ENCODE measurements around the gene EFCAB14. TPM values are rescaled to one million over a fixed set of nuclear protein-coding genes. Genes with fewer than 3 reads are reported as not detected.

Gene EFCAB14
- total RNA-seq, result 60.5 to 64.5 TPM (median 61.2 TPM) in 3 replicates

DNA sequence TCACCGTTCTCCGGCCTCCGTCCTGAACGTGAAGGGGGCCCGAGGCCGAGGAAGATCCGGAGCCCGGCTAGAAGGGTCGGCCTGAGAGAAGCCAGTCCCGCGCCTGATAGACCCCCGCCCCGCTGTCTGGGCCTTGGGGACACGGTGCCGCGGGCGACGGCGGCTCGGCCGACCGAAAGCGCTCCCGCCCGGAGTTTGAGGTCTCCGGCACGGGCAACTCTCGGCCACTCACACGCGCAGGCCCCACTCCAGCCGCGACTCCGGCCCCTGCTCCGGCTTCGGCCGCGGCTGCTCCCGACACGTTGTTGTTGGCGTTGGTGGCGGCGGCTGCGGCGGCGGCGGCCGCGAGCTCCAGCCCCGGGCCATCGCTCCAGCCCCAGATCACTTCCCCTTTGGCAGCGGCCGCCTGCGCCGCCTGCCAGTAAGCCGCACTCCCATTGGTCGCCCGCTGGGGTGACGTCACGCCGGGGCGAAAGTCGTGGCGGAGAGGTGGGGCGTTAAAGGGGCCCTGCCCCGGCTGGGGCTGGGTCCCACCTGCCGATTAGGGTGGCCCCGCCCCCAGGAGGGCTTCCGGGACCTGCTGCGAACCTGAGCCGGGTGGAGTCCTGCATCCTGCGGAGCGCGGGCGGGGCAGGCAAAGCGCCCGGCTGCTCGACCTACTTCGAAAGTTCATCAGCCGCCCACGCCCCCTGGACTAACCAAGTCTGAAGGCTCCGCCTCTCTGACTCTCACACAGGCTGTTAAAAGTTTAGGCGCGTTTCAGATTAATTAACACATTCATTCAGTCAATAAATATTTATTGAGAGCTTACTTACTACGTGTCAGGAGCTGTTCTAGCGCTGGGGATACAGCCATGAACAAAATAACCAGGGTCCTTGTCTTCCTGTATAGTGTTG, at the start of gene EFCAB14:
TSS of gene EFCAB14 (minus strand) at position 388 of the 896 bp plus-strand sequence. CDS start 1,027 bp downstream, outside the sequence.
- no peak for TF ChIP-seq CTCF (IDR thresholded peaks at IDR 0.05; ENCODE audit: unreplicated experiment)
- H3K4me1 Mint-ChIP-seq, result peaks cover 40% of the 10 kb centered on the region

GRCh38 chr1:46768445-46768844, 49.5 kb upstream of the EFCAB14 start:
- H3K36me3 Mint-ChIP-seq, result peaks cover 3% of the 10 kb centered on the region
- no peak for DNase-seq (ENCODE audit: low spot score in 2 of 2, unreplicated experiment in 2 of 2)
- H3K27ac Mint-ChIP-seq, result no peak overlapping the region
- peaks cover 44% of the 10 kb centered on the region for H3K9me3 Mint-ChIP-seq
- peaks cover 10% of the 10 kb centered on the region for H3K27me3 Mint-ChIP-seq (ENCODE audit: low read depth)
- H3K4me3 Mint-ChIP-seq, result no peak overlapping the region
- no peaks in the 10 kb centered on the region for H3K4me1 Mint-ChIP-seq
- TF ChIP-seq CTCF (IDR thresholded peaks at IDR 0.05; ENCODE audit: unreplicated experiment), result no peak

More for the DNA sequence above, at the start of gene EFCAB14:
- H3K4me3 Mint-ChIP-seq, result peak within 1 kb of the TSS; percentile 83
- H3K27ac Mint-ChIP-seq, result peak within 1 kb of the TSS; percentile 89
- no peaks in the 10 kb centered on the region for H3K9me3 Mint-ChIP-seq
- peaks cover 8% of the 10 kb centered on the region for H3K27me3 Mint-ChIP-seq (ENCODE audit: low read depth)
- peaks cover 5% of the 10 kb centered on the region for H3K36me3 Mint-ChIP-seq
- DNase-seq (ENCODE audit: low spot score in 2 of 2, unreplicated experiment in 2 of 2), result peak; percentile 94 to 99

DNA sequence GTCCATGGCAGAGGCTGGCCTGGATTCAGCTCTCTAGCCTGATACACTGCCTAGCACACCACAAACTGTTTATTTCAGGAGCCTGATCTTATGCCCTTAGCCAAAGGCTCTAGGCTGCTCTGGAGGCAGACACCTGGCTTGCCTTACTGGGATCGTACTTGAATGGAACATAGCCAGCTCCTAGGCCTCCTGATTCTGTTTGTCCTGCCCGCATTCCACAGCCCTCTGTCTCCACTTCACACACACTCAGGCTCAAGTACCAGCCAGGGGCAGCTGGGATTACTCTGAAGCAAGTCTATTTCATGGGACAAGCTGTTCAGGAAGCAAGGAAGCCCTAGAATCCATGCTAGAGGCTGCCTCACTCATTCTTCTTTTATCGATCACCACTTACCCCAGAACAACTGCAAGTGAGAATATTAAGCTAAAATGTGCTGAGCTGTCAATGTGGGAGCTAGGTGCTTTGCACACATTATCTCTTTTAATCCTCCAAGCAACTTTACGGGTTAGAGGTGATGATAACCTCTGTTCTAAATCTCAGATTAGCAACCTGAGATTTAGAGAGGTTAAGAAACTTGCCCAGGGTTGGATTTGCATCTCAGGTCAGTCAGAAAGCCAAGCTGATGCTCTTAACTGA, 48.9 kb upstream of the EFCAB14 start:
- Mint-ChIP-seq H3K36me3 (peaks cover 3% of the 10 kb centered on the region), H3K27ac (no peak overlapping the region), H3K27me3 (ENCODE audit: low read depth) (peaks cover 10% of the 10 kb centered on the region), H3K4me1 (no peaks in the 10 kb centered on the region), H3K9me3 (peaks cover 41% of the 10 kb centered on the region), H3K4me3 (no peak overlapping the region)
- no peak for TF ChIP-seq CTCF (IDR thresholded peaks at IDR 0.05; ENCODE audit: unreplicated experiment)
- DNase-seq (ENCODE audit: low spot score in 2 of 2, unreplicated experiment in 2 of 2), result no peak

GRCh38 chr1:46764402-46764801, 45.5 kb upstream of the EFCAB14 start:
- H3K27me3 Mint-ChIP-seq (ENCODE audit: low read depth), result peaks cover 11% of the 10 kb centered on the region
- no peak overlapping the region for H3K27ac Mint-ChIP-seq
- H3K4me1 Mint-ChIP-seq, result peaks cover 5% of the 10 kb centered on the region
- no peak for DNase-seq (ENCODE audit: low spot score in 2 of 2, unreplicated experiment in 2 of 2)
- H3K36me3 Mint-ChIP-seq, result no peaks in the 10 kb centered on the region
- H3K9me3 Mint-ChIP-seq, result peaks cover 10% of the 10 kb centered on the region
- no peak overlapping the region for H3K4me3 Mint-ChIP-seq
- no peak for TF ChIP-seq CTCF (IDR thresholded peaks at IDR 0.05; ENCODE audit: unreplicated experiment)

- TF ChIP-seq CTCF (IDR thresholded peaks at IDR 0.05; ENCODE audit: unreplicated experiment), result no peak
- H3K27me3 Mint-ChIP-seq (ENCODE audit: low read depth), result peaks cover 11% of the 10 kb centered on the region
- H3K9me3 Mint-ChIP-seq, result no peaks in the 10 kb centered on the region
- DNase-seq (ENCODE audit: low spot score in 2 of 2, unreplicated experiment in 2 of 2), result no peak
- H3K4me1 Mint-ChIP-seq, result peaks cover 29% of the 10 kb centered on the region
- H3K36me3 Mint-ChIP-seq, result no peaks in the 10 kb centered on the region
- no peak overlapping the region for H3K27ac Mint-ChIP-seq
- no peak overlapping the region for H3K4me3 Mint-ChIP-seq
Observed at GRCh38 chr1:46761740-46762139, 42.8 kb upstream of the EFCAB14 start.

Measured in mesothelial cell of epicardium (in vitro differentiated cells).